ENCODE data around the gene TPGS1.

- no peak for TF ChIP-seq TCF12 (IDR thresholded peaks at IDR 0.05; ENCODE audit: low read depth)
- TF ChIP-seq REST (IDR thresholded peaks at IDR 0.05; ENCODE audit: low read depth): no peak
- TF ChIP-seq CREB1 (IDR thresholded peaks at IDR 0.05; ENCODE audit: low read depth): no peak
- no peak for TF ChIP-seq ZBTB7A (IDR thresholded peaks at IDR 0.05; ENCODE audit: low read depth)
- no peak for TF ChIP-seq MAX (IDR thresholded peaks at IDR 0.05)
- TF ChIP-seq NFIC (IDR thresholded peaks at IDR 0.05): no peak
- no peak for TF ChIP-seq EGR1 (IDR thresholded peaks at IDR 0.05)
- no peak for TF ChIP-seq RAD21 (IDR thresholded peaks at IDR 0.05; ENCODE audit: low read depth)
- TF ChIP-seq USF1 (IDR thresholded peaks at IDR 0.05): no peak
- TF ChIP-seq TAF1 (IDR thresholded peaks at IDR 0.05; ENCODE audit: low read depth): no peak
- TF ChIP-seq CEBPB (IDR thresholded peaks at IDR 0.05): no peak
- no peak for TF ChIP-seq EP300 (IDR thresholded peaks at IDR 0.05; ENCODE audit: borderline replicate concordance)
- TF ChIP-seq TEAD4 (IDR thresholded peaks at IDR 0.05): no peak
These were observed 12.3 kb upstream of the TPGS1 start for GRCh38 chr19:495081-495401.
